ENCODE results near the gene ZSWIM6.

ZSWIM6 gene

DNA sequence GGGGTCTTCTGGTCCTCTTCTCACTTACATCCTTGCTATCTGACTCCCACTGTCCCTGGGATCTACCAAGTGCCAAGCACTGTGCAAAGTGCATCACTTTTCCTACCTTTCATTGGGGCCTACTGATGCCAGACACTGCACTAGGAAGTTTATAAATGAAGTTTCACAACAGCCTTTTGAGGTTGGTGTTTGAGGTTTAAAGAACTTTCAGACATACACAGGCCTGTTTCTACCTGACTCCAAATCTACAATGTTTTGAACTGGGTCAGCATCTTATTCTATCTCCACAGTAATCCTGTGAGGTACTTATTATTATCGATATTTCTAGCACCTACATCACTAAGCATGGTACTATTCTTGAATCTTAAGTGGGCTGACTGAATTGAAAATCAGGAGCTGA is 227.7 kb downstream of the ZSWIM6 start:
- no peak for FAIRE-seq

DNA sequence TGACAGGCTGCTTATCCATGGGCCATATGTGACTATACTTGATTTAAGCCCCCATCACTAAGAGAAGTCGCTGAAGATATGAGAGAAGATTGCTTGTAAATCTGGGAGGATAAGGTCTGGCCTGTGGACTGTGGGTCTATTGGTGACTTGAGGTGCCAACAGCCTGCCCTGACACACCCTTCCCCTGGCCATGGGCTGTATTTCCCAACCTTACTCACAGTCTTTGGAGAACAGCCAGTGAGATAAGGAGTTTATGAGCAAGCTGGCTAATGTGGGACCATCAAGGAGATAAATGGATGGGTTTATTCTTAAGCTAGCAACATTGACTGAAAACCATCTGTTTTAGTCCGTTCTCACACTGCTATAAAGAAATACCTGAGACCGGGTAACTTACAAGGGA is 231.3 kb downstream of the ZSWIM6 start:
- no peak for FAIRE-seq

DNA sequence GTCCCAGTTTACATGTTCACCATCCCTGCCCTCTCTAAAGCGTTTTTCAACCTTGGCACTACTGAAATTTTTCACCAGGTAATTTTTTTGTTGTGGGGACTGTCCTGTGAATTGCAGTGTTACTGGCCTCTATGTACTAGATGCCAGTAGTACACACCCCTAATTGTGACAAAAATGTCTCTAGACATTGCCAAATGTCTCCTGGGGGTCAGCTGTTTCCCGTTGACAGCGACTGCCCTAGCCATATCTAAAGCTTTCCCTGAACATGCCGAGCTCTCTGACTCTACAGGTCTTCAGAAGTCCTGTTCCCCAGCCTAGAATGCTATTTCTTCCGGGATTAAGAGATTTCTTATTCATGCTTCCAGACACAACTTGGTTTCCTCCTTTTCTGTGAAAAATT is 235.3 kb downstream of the ZSWIM6 start:
- no peak for FAIRE-seq

DNA sequence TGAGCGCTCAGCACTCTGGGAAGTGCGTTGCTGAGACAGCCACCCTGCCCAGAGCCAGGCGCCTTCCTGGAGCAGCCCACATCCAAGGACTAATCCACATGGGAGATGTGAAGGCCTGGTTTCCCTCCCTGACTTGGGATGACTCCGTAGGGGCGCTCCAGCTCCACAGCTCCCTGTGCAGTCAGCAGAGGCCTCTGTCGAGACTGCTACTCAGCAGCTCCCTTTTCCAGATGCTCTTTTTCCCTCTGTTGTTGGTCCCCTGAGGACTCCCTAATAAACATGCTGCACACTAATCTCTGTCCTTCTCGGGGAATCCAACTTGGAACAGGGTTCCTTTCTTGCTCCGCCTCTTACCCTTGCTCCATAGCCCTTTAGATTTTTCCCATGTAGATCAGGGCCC is 237.3 kb downstream of the ZSWIM6 start:
- FAIRE-seq = no peak

DNA sequence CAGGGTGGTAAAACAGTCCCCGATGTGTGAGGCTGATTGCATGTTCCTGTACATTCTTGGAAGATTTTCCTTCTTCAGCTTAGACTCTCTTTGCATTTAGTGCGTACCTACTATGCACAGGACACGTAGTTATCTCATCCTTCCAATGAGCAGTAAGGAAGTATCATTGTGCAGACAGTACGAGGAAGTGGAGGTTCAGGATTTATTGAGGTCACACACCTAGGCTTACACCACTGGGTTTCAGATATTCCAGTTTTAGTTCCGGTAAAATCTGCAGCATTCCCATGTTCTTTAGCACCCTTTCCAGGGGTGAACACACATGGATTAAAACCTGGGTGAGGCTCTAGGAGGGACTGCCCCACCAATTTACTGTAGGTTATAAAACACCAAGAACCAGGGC is 238.7 kb downstream of the ZSWIM6 start:
- no peak for FAIRE-seq

DNA sequence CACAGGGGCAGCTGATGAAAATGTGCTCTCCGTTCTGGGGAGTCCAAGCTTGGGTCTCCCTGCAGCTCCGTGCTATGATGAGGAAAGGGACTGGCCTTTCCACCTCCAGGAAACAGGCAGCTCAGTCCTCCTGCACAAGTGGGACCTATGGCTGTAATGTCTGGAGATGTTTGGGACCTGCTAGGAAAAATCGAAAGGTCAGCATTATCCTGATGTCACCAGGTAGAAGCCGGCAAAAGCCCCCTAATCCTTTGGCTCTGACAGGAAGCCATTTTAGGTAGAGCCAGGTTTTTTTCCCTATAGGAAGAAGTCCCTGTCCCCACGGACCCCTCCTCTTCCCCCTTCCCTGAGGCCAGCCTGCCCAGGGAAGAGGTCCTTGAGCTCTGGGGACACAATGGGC is 240.9 kb downstream of the ZSWIM6 start:
- FAIRE-seq = no peak

DNA sequence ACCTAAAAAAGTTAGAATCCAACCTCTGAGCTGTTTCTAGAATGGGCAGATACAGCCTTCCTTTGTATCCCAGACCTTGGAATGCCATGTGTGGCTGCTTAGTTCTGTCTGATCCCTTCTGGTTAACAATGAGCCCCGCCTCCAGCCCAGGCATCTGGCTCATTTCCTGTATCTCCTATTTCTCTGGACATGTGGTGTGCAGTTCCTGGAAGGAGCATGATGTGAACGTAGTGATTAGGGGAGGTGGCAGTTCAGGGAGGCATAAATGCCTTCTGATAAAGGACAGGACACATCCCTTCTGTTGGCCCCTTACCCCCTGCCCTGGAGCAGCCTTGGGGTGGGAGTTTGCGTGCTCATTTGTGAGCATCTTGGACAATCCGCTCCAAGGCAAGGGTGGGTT is 243.0 kb downstream of the ZSWIM6 start:
- FAIRE-seq = peak; percentile 18

DNA sequence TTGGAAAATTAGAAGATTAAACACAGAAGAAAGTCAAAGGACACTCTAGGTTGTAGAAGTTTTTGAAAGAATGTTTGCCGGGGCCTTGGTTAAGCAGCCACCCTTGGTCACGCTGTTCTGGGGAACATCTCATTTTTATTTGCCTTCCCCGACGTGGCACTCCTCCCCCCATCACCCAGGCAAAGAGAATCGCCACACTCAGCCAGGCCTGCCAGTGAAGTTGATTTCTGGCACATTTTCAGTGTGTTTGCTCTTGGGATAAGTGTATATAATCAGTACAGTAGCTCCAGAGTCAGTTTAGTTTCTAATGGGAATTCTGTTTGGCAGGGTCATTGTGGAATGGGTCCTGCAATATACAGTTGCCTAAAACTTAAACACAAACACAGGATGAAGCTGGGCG is 243.5 kb downstream of the ZSWIM6 start:
- FAIRE-seq = no peak

DNA sequence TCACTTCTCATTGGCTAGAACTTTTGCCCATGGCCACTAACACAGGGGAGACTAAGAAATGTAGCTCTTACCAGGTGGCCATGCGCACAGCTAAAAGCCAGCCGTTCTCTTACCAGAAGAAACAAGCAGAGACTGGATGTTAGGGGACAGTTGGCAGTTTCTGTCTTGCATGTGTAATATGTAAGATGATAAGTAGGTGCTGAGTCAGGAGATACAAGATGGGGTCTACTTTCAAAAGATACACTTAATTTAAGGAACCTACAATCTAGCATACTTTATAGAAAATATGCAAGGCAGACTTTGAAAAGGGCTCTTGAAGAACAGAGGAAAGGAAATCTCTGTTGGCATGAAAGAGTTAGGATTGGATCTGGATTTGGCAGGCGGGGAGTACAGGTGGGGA is 244.5 kb downstream of the ZSWIM6 start:
- no peak for FAIRE-seq

DNA sequence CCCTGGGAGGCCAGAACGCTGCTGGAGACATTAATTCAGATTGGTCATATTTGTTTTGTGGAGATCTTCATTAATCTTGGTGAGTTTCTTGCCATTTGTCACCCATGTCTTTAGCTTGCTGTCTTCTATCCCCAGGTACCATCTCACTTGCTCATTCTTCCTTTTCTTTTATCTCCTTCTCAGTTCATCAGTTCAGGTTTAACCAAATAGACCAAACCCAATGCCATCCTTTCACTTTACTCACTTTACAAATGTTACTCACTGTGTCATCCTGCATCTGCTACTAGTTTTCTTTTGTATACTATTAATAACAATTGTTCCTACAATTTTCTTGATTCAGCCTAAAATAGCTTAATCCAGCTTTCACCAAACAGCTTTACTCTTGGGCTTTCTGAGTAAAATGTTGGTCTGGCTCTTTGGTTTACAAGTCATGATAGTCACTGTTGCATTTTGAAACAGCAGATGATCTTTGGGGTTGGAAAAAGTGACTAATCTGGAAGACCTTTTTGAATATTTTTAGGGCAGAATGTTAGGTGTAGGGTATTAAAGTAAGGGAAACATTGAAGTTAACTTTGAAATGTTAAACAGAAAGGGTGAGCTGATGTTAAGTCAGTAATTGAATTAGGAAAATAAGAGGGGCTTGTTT is 246.9 kb downstream of the ZSWIM6 start:
- no peak for FAIRE-seq

DNA sequence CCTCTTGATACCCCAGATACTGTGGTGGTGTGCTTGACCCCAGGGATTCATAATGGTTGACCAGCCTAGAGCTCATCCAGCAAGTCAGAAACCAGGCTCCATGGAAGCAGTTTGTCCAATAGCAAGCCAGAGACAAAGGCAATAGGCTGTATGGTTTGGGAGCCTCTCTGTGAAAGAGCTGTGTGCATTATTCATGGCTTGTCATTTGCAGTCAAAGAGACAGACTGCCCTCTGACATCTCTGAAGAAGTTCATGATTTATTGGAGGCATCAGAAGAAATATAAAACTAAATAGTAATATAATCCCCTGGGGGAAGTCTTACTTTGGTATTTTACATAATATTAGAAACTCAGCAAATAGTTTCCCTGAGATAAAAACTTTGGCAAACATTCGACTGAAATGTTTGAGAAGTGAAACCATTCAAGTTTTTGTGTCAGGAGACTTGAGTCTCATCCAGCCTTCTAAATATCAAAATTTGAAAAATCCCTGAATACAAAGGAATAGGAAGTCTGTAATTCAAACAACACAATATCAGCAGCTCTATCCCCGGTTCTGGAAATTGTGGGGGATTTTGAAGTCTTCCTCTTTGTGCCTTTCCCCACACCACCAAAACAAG is 250.3 kb downstream of the ZSWIM6 start:
- FAIRE-seq = peak; percentile 8

DNA sequence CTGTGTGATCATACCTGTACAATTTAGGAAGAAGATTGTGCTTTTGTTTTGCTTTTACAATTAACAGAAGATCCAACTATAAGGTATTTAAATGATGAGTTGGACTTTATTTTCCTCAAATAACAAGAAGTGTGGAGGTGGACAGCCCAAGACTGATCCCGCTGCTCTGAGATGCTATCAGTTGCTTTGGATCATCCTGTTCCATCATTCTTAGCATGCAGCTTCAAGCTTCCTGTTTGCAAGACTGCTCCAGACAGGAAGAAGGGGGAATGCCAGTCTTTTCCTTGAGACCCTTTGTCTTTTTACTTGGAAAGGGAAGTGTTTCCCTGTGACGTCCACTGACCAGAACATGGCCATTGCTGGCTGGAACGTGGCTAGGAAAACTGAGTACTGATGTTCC is 250.8 kb downstream of the ZSWIM6 start:
- FAIRE-seq = no peak

DNA sequence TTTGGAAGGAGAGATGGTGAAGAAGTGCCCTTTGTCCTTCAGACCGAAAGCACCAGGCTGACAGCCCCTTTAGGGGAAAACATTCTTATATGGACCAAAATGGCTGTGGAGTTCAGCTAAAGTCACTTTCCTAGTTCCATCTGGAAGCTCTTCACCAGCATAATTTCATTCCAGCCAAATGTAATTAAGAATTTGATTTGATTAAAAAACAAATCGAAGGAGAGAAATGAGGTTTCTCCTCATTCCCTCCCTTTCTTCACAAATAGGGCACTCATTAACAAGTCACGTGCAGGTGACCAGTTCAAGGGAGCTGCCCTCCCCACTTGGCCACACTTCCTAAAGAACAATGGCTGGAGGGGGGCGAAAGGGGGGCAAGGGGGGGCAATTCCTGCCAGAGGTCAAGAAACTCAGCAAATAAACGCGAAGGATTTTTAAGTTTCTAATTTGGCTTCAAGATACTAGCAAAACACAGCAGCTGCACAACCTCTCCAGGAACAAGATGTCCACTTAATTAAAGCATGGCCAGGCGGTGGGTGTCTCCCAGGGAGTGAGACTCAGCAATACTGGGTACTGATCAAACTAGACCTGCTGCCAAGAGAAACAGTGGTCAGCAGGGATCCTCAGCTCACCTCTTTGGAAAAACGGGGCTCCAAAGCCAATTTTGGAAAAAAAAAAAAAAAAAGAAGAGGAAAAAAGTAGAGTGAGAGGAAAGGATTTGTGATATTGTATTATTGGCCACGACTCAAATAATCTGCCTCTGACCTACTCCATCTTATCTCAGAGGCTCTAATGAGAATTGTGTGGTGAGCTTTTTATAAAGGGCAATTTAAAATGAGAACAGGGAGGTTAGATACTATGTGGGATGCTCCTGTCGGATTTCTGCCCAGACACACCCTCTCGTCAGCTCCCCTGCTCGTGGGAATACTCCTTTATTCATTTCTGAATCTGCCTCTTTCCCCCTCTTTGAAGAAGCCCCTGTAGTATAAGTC is 254.3 kb downstream of the ZSWIM6 start:
- no peak for FAIRE-seq

DNA sequence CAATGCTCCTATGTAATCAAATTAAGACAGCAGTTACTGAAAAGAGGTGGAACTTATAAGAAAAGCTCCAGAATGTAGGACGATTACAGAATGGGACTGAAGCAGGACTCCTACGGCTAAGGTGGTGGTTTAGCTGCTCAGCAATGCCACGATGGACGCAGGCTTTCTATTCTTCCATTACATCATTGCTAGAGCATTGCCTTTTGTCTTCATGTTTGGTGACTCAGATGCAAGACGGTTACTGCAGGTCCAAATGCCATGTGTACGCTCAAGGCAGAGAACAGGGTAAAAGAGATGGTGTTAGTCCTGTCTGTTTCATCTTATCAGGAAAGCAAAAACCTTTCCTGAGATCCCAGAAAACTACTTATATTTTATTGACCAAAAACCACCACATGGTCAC is 255.1 kb downstream of the ZSWIM6 start:
- no peak for FAIRE-seq

DNA sequence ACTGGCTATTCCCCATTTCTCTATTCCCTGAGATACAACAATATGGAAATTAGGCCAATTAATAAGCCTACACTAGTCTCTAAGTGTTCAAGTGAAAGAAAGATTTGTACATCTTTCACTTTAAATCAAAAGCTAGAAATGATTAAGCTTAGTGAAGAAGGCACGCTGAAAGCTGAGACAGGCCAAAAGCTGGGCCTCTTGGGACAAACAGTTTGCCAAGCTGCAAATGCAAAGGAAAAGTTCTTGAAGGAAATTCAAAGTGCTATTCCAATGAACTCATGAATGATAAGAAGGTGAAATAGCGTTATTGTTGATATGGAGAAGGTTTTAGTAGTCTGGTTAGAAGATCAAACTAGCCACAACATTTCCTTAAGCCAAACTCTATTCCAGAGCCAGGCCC is 256.2 kb downstream of the ZSWIM6 start:
- FAIRE-seq = no peak

DNA sequence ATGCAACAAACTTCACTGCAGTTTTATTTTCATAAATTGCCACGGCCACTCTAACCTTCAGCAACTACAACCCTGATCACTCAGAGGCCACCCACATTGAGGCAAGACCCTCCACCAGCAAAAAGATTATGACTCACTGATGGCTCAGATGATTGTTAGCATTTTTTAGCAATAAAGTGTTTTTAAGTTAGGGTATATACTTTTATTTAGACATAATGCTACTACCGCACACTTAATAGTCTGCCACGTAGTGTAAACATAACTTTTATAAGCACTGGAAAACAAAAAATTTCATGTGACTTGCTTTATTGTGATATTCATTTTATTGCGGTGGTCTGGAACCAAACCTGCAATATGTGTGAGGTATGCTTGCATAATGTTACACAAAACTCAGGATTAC is 257.9 kb downstream of the ZSWIM6 start:
- peak; percentile 85 for FAIRE-seq

DNA sequence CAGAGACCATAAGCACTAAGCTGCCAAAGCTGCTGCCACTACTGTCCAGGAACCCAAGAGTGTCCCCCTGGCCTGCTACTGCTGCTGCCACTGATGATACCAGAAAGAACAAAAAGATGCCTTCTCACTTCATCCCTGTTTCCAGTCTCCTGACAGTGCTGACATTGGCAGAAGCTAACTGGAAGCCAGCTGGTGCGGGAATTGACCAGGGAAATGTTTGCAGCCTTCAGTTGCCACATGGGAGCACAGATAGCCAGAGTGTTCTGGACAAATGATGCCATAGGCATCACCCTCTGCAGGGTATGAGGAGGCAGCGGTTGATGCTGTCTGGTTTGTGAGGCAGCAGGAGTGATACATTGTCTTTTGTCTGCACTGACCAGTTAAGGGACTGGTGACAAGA is 258.4 kb downstream of the ZSWIM6 start:
- no peak for FAIRE-seq

DNA sequence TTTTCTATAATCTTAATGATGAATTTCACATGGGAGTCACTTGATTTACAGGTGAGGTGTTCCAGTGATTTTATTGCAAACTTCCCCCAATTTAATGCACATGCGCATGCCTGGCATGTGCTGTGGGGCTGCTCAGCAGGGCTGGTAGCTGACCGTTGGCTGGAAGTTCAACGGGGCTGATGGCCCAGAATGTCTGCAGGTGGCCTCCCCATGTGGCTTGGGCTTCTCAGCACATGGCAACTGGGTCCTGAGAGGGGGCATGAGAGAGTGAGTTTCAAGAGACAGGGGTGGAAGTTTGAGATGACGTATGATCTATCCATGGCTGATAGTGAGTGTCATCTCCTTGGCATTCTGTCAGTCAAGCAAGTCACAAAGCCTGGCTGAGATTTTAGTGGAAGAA is 259.8 kb downstream of the ZSWIM6 start:
- no peak for FAIRE-seq

DNA sequence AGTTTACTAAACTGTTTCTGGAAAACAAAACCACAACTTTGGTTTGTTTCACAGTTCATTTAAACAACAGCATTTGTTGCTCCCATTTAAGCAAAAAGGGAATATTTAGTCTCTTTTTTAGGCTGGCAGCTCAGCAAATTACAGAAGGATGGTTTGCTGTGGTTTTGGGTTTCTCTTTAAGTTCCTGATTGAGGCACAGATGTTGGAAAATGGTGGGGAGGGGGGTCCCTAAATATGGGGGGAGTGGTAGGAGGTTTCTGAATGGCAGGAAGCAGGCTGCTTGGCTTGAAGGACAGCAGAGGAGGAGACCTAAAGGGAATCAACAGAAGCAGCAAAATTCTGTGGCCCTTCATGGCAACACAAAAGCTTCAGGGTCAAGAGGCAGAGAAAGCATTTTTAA is 263.4 kb downstream of the ZSWIM6 start:
- no peak for FAIRE-seq

All from endometrium (tissue), 2 donors.